Esophagus squamous epithelium (tissue), 5 donors: ENCODE results near the gene LTBR. TPM values are rescaled to one million over a fixed set of nuclear protein-coding genes. Genes with fewer than 3 reads are reported as not detected.

Source experiments
- DNase-seq: peaks from one replicate; lab custom pipeline; 2025; lab: John Stamatoyannopoulos, UW
- H3K27ac ChIP-seq, 4 donors: fragments of 200-600 bp; sonication (generic); one replicate each; pipeline ENCODE4 v1.5.1; 2016 to 2019; ENCODE audit warnings: mild to moderate bottlenecking in 1 of 4
- H3K27me3 ChIP-seq, 4 donors: fragments of 200-600 bp; sonication (generic); 1 replicate in 3 of 4; 2 replicates in 1 of 4; pipeline versions ENCODE4 v1.5.1 to v1.6.0; 2017 to 2021; ENCODE audit warnings: antibody characterized with exemption in 1 of 4
- H3K36me3 ChIP-seq, 3 donors: fragments of 200-600 bp; sonication (generic); one replicate each; pipeline ENCODE4 v1.5.1; 2016 to 2019
- H3K4me1 ChIP-seq, 3 donors: fragments of 200-600 bp; sonication (generic); one replicate each; pipeline ENCODE4 v1.5.1; 2017 to 2019
- H3K4me3 ChIP-seq, 4 donors: fragments of 200-600 bp; sonication (generic); 1 replicate in 3 of 4; 2 replicates in 1 of 4; pipeline ENCODE4 v1.5.1; 2016 to 2019; ENCODE audit warnings: mild to moderate bottlenecking in 2 of 4, moderate library complexity in 1 of 4
- H3K9me3 ChIP-seq, 3 donors: fragments of 200-600 bp; sonication (generic); one replicate each; pipeline ENCODE4 v1.5.1; 2016 to 2019
- CTCF ChIP-seq, 6 experiments: fragments of 450-650 bp in 4 of 6; fragments of 200-600 bp in 2 of 6; sonication (generic) in 2 of 6; IDR thresholded peaks; one replicate each; pipeline ENCODE4 v1.5.1; 2016 to 2019; ENCODE audit warnings: antibody characterized with exemption in 6 of 6, mild to moderate bottlenecking in 4 of 6, moderate library complexity in 4 of 6
- POLR2A ChIP-seq, 4 donors: fragments of 450-650 bp; IDR thresholded peaks; one replicate each; pipeline ENCODE4 v1.6.1; 2017; ENCODE audit warnings: antibody characterized with exemption in 4 of 4, mild to moderate bottlenecking in 4 of 4, moderate library complexity in 3 of 4
- WGBS, 2 donors: methylation state at CpG; one replicate each; pipeline ENCODE4 v1.1.5; 2018; 5-methylcytosine and 5-hydroxymethylcytosine counted together
- intact Hi-C: fragments of 100-400 bp; cut with DNase I; formaldehyde crosslinking; loops from one replicate; pipeline ENCODE4 v1.15.0; 2022
- total RNA-seq, 4 donors: library from RNA; depleted of rRNA; stranded (reverse); fragments of >200 nt; gene quantifications; one replicate each; pipeline ENCODE4 v1.1.0, GENCODE V29; 2016
- donor health status: DM: yes; HTN: yes; CAD: no.

Gene LTBR
- total RNA-seq, 4 donors from 2014 or later: 98.2 to 171 (median 136) TPM

GRCh38 chr12:6390084-6390799, 6.3 kb downstream of the LTBR start:
- TF ChIP-seq CTCF (IDR thresholded peaks at IDR 0.05): no peak
- TF ChIP-seq POLR2A (IDR thresholded peaks at IDR 0.05): no peak
- H3K36me3 ChIP-seq: peaks cover 20 to 65% (median 28%) of the 10 kb centered on the region in 3 donors
- peaks cover 19 to 69% (median 33%) of the 10 kb centered on the region in 3 donors for H3K4me1 ChIP-seq
- H3K9me3 ChIP-seq: no peaks in the 10 kb centered on the region
- 79 to 84% methylated on average over 8 to 12 of the region's 15 CpGs for WGBS, 2 donors
- intact Hi-C loops: no loop called here
- no peak for DNase-seq
- H3K27ac ChIP-seq: peak overlapping the region in 3 of 4 donors; percentile 29 to 79 (median 42)
- H3K4me3 ChIP-seq: no peak overlapping the region
- no peaks in the 10 kb centered on the region for H3K27me3 ChIP-seq

GRCh38 chr12:6391013-6391412, 7.1 kb downstream of the LTBR start:
- intact Hi-C loops: no loop called here
- H3K27me3 ChIP-seq: no peaks in the 10 kb centered on the region
- H3K9me3 ChIP-seq: no peaks in the 10 kb centered on the region
- no peak for DNase-seq
- peak overlapping the region in 3 of 4 donors; percentile 29 to 79 (median 42) for H3K27ac ChIP-seq
- 86 to 100% methylated on average over 1 of the region's 17 CpGs for WGBS, 2 donors
- H3K4me1 ChIP-seq: peaks cover 14 to 61% (median 28%) of the 10 kb centered on the region in 3 donors
- H3K36me3 ChIP-seq: peaks cover 20 to 62% (median 28%) of the 10 kb centered on the region in 3 donors
- no peak overlapping the region for H3K4me3 ChIP-seq
- TF ChIP-seq CTCF (IDR thresholded peaks at IDR 0.05) (no peak), POLR2A (IDR thresholded peaks at IDR 0.05) (no peak)

- 50 to 61% methylated on average over 4 to 6 of the region's 6 CpGs for WGBS, 2 donors
- intact Hi-C loops: no loop called here
Observed at GRCh38 chr12:6392504-6392903, 8.5 kb downstream of the LTBR start.

GRCh38 chr12:6393109-6393508, 9.1 kb downstream of the LTBR start:
- Histone ChIP-seq H3K9me3 (no peaks in the 10 kb centered on the region), H3K27ac (peak overlapping the region in 2 of 4 donors; percentile 72 to 79), H3K4me1 (peaks cover 0 to 40% (median 7%) of the 10 kb centered on the region in 3 donors), H3K4me3 (no peak overlapping the region), H3K27me3 (no peaks in the 10 kb centered on the region), H3K36me3 (peaks cover 13 to 42% (median 19%) of the 10 kb centered on the region in 3 donors)
- intact Hi-C loops: no loop called here
- no peak for DNase-seq
- 72 to 88% methylated on average over 4 to 7 of the region's 7 CpGs for WGBS, 2 donors
- TF ChIP-seq POLR2A (IDR thresholded peaks at IDR 0.05) (no peak), CTCF (IDR thresholded peaks at IDR 0.05) (no peak)

More at GRCh38 chr12:6392504-6392903, 8.5 kb downstream of the LTBR start:
- Histone ChIP-seq H3K4me1 (peaks cover 6 to 46% (median 13%) of the 10 kb centered on the region in 3 donors), H3K36me3 (peaks cover 17 to 48% (median 24%) of the 10 kb centered on the region in 3 donors), H3K27me3 (no peaks in the 10 kb centered on the region), H3K9me3 (no peaks in the 10 kb centered on the region), H3K4me3 (no peak overlapping the region), H3K27ac (peak overlapping the region; percentile 39 to 79 (median 70))
- TF ChIP-seq CTCF (IDR thresholded peaks at IDR 0.05) (no peak), POLR2A (IDR thresholded peaks at IDR 0.05) (peak in 1 of 4 donors; percentile 18)
- no peak for DNase-seq

GRCh38 chr12:6394398-6394797, 10.4 kb downstream of the LTBR start:
- no peak for TF ChIP-seq POLR2A (IDR thresholded peaks at IDR 0.05)
- no peak for TF ChIP-seq CTCF (IDR thresholded peaks at IDR 0.05)
- Histone ChIP-seq H3K27me3 (no peaks in the 10 kb centered on the region), H3K4me3 (no peak overlapping the region), H3K4me1 (peaks cover 0 to 32% (median 6%) of the 10 kb centered on the region in 3 donors), H3K36me3 (peaks cover 8 to 36% (median 14%) of the 10 kb centered on the region in 3 donors), H3K9me3 (no peaks in the 10 kb centered on the region), H3K27ac (peak overlapping the region in 2 of 4 donors; percentile 72 to 79)
- WGBS, 2 donors: 78 to 79% methylated on average over 4 to 6 of the region's 8 CpGs
- intact Hi-C loops: no loop called here
- DNase-seq: no peak
